KMS-11 (cell line): ENCODE measurements around the gene VAT1L.

Experiments
- H2AFZ ChIP-seq: fragments of 200-600 bp; sonication (generic); 2 replicates; pipeline ENCODE4 v1.6.1; 2016; ENCODE audit warnings: antibody characterized with exemption, mixed run types, low read depth
- H3K27ac ChIP-seq: fragments of 200-600 bp; sonication (generic); 2 replicates; pipeline ENCODE4 v1.6.1; 2016; ENCODE audit warnings: mild to moderate bottlenecking, mixed run types
- H3K27me3 ChIP-seq: fragments of 200-600 bp; sonication (generic); 2 replicates; pipeline ENCODE4 v1.6.1; 2017; ENCODE audit warnings: mild to moderate bottlenecking, low read depth, mixed run types, moderate library complexity; ENCODE audit not compliant: insufficient read depth
- H3K36me3 ChIP-seq: fragments of 200-600 bp; sonication (generic); 2 replicates; pipeline ENCODE4 v1.6.1; 2017; ENCODE audit warnings: mild to moderate bottlenecking, mixed run types; ENCODE audit not compliant: insufficient read depth
- H3K4me1 ChIP-seq: fragments of 200-600 bp; sonication (generic); 2 replicates; pipeline ENCODE4 v1.6.1; 2016; ENCODE audit warnings: mild to moderate bottlenecking, low read depth, mixed run types; ENCODE audit not compliant: poor library complexity, severe bottlenecking
- H3K4me2 ChIP-seq: fragments of 200-600 bp; sonication (generic); 2 replicates; pipeline ENCODE4 v1.7.0; 2016; ENCODE audit warnings: mild to moderate bottlenecking, mixed run types
- H3K4me3 ChIP-seq: fragments of 200-600 bp; sonication (generic); IDR thresholded peaks from 2 replicates; pipeline ENCODE4 v1.6.1; 2017; ENCODE audit warnings: low read depth, low read length, mixed read lengths; ENCODE audit not compliant: insufficient read depth
- H3K79me2 ChIP-seq: fragments of 200-600 bp; sonication (generic); 2 replicates; pipeline ENCODE4 v1.6.1; 2016; ENCODE audit warnings: low read depth, mixed run types; ENCODE audit not compliant: insufficient read depth
- H3K9ac ChIP-seq: fragments of 200-600 bp; sonication (generic); 2 replicates; pipeline ENCODE4 v1.6.1; 2016; ENCODE audit warnings: mild to moderate bottlenecking, mixed run types
- H4K20me1 ChIP-seq: fragments of 200-600 bp; sonication (generic); 2 replicates; pipeline ENCODE4 v1.6.1; 2016; ENCODE audit warnings: mild to moderate bottlenecking, mixed run types; ENCODE audit not compliant: insufficient read depth
- TF ChIP-seq, protein P1 (sequence below): fragments of 200-600 bp; sonication (generic); conservative IDR thresholded peaks from 2 replicates; pipeline ENCODE4 v1.6.1; 2017; ENCODE audit warnings: low read depth, mild to moderate bottlenecking, antibody characterized with exemption, low read length, moderate library complexity, mixed read lengths

VAT1L gene

DNA sequence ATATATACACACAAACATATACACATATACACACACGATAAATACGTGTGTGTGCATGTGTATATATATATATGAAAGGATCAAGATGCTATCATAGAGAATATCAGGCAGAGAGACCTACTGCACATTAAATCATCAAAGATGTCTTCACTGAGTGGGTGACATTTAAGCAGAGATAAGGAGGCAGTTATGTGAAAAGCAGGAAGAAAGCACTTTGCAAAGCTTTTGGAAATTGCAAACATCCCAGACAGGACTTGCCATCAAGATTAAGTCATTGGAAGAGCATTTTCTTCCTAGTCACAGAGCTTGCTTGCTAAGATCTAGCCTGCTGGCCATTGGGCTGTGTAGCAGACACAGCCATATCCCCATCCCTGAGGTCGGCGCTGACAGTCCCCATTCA lies 56.4 kb downstream of the VAT1L start:
- TF ChIP-seq, protein P1, sequence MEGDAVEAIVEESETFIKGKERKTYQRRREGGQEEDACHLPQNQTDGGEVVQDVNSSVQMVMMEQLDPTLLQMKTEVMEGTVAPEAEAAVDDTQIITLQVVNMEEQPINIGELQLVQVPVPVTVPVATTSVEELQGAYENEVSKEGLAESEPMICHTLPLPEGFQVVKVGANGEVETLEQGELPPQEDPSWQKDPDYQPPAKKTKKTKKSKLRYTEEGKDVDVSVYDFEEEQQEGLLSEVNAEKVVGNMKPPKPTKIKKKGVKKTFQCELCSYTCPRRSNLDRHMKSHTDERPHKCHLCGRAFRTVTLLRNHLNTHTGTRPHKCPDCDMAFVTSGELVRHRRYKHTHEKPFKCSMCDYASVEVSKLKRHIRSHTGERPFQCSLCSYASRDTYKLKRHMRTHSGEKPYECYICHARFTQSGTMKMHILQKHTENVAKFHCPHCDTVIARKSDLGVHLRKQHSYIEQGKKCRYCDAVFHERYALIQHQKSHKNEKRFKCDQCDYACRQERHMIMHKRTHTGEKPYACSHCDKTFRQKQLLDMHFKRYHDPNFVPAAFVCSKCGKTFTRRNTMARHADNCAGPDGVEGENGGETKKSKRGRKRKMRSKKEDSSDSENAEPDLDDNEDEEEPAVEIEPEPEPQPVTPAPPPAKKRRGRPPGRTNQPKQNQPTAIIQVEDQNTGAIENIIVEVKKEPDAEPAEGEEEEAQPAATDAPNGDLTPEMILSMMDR, result no peak
- H2AFZ ChIP-seq, result no peak overlapping the region
- H3K4me2 ChIP-seq, result no peak overlapping the region
- H3K27ac ChIP-seq, result no peak overlapping the region
- no peaks in the 10 kb centered on the region for H3K27me3 ChIP-seq
- no peaks in the 10 kb centered on the region for H4K20me1 ChIP-seq
- no peaks in the 10 kb centered on the region for H3K79me2 ChIP-seq
- no peaks in the 10 kb centered on the region for H3K4me1 ChIP-seq
- H3K36me3 ChIP-seq, result no peaks in the 10 kb centered on the region
- H3K9ac ChIP-seq, result no peak overlapping the region
- H3K4me3 ChIP-seq, result no peak overlapping the region

DNA sequence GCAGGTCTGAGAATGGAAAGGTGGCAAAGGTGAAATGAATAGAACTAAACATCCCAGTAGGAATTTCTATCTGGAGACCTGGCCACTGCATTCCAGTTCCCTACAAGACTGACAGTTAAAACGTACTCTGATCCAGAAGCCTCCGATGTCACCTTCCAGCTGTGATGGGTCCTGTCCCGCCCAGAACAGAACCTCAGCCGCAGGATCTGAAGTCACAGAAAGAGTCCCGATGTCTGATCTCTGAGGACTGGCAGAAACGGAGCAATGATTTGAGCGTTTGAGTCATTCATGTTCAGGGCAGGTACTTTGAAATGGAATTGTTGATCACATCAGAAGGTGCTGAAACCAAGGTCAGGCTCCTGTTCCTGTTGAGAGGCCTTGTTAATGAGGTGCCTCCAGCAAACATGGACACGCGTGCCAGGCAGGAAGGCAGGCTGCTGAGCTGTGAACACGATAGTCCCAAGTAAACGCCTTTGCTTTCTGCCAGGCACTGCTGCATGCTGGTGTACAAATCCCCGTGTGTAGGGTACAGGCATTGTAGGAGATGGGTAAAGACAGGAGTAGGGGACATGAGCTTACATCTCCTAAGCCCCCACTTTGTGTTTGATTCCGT lies 61.4 kb downstream of the VAT1L start:
- H3K4me3 ChIP-seq, result no peak overlapping the region
- H3K27ac ChIP-seq, result no peak overlapping the region
- no peaks in the 10 kb centered on the region for H3K79me2 ChIP-seq
- no peaks in the 10 kb centered on the region for H4K20me1 ChIP-seq
- TF ChIP-seq, protein P1, result no peak
- H2AFZ ChIP-seq, result no peak overlapping the region
- H3K4me1 ChIP-seq, result no peaks in the 10 kb centered on the region
- H3K27me3 ChIP-seq, result no peaks in the 10 kb centered on the region
- no peak overlapping the region for H3K4me2 ChIP-seq
- H3K36me3 ChIP-seq, result no peaks in the 10 kb centered on the region
- no peak overlapping the region for H3K9ac ChIP-seq

DNA sequence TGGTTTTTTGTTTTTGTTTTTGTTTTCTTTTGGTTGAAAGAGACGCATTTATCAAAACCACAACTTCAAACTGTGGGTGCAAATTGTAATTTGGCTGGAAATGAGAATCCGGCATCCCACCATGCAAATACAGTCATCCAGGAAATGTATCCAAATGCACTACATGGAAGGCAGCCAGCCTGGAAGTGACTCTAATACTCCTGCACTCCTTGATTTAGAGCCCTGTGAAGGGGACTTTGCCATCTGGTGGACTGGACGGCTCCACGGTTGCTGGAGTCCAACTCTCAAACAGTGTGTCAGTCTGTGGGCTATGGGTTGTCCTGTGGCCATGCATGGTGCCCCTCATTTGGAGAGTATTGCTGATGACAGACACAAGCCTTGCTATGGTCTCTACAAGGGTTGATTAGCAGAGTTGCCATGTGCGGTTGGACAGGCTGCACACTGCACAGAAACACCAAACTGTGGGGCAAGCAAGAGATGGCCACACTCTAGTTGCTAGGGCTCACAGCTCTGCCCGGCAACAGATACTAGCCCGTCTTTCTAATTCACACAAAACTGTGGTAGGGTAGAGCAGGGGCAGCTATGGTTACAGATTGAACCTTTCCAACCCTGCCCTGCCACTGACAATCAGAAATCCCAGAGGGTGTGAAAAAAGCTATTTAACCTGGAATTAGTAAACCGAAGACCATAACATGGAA lies 62.4 kb downstream of the VAT1L start:
- TF ChIP-seq, protein P1, result no peak
- no peaks in the 10 kb centered on the region for H4K20me1 ChIP-seq
- H3K4me2 ChIP-seq, result no peak overlapping the region
- no peak overlapping the region for H3K4me3 ChIP-seq
- no peaks in the 10 kb centered on the region for H3K79me2 ChIP-seq
- H3K36me3 ChIP-seq, result no peaks in the 10 kb centered on the region
- no peak overlapping the region for H2AFZ ChIP-seq
- no peaks in the 10 kb centered on the region for H3K27me3 ChIP-seq
- H3K27ac ChIP-seq, result no peak overlapping the region
- no peaks in the 10 kb centered on the region for H3K4me1 ChIP-seq
- H3K9ac ChIP-seq, result no peak overlapping the region

DNA sequence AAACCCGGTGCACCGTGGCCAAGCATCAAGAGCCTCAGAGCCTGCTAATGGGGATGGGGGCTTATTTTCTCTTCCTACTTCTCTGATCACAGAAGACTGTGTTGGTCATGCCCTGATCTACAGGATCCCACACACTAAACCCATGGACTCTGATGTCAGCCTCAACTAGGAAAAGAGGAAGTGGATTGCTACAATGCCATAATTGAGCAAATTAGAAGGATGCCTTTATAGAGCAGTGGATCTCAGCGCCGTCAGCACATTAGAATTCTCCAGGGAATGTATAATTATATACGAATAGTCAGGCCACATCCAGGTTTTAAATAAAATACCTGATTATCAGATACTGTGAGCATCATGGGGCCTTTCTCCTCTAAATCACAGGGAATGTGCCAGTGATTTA lies 64.8 kb downstream of the VAT1L start:
- H3K27me3 ChIP-seq, result no peaks in the 10 kb centered on the region
- H2AFZ ChIP-seq, result no peak overlapping the region
- H4K20me1 ChIP-seq, result no peaks in the 10 kb centered on the region
- TF ChIP-seq, protein P1, result no peak
- no peak overlapping the region for H3K9ac ChIP-seq
- no peak overlapping the region for H3K4me3 ChIP-seq
- H3K4me1 ChIP-seq, result no peaks in the 10 kb centered on the region
- H3K27ac ChIP-seq, result no peak overlapping the region
- no peaks in the 10 kb centered on the region for H3K79me2 ChIP-seq
- H3K36me3 ChIP-seq, result no peaks in the 10 kb centered on the region
- no peak overlapping the region for H3K4me2 ChIP-seq
